Liver (tissue), 9 donors: ENCODE data around the gene DAND5. TPM values are rescaled to one million over a fixed set of nuclear protein-coding genes. Genes with fewer than 3 reads are reported as not detected.

Experiments
- DNase-seq: peaks from one replicate; pipeline ENCODE4 v3.0.0-alpha.2; 2017; ENCODE audit warnings: low spot score
- H3K27ac ChIP-seq, 2 donors: one replicate each; pipeline ENCODE4 v1.7.0; 2013; ENCODE audit warnings: inconsistent platforms in 2 of 2, low read length in 2 of 2, control low read depth in 1 of 2, low read depth in 1 of 2, mild to moderate bottlenecking in 1 of 2
- H3K27me3 ChIP-seq, 4 donors: one replicate each; pipeline versions ENCODE4 v1.6.1 to v1.7.0; 2013; ENCODE audit warnings: low read length in 3 of 4, inconsistent platforms in 1 of 4, mild to moderate bottlenecking in 1 of 4, moderate library complexity in 1 of 4; ENCODE audit not compliant: control insufficient read depth in 4 of 4, insufficient read depth in 4 of 4
- H3K36me3 ChIP-seq, 4 donors: one replicate each; pipeline versions ENCODE4 v1.6.1 to v1.7.0; 2013; ENCODE audit warnings: low read length in 3 of 4, mild to moderate bottlenecking in 3 of 4, low read depth in 1 of 4, moderate library complexity in 1 of 4; ENCODE audit not compliant: control insufficient read depth in 4 of 4, insufficient read depth in 3 of 4
- H3K4me1 ChIP-seq, 4 donors: one replicate each; pipeline versions ENCODE4 v1.6.1 to v1.7.0; 2013; ENCODE audit warnings: low read length in 3 of 4, mild to moderate bottlenecking in 3 of 4, moderate library complexity in 1 of 4; ENCODE audit not compliant: control insufficient read depth in 4 of 4, insufficient read depth in 4 of 4
- H3K4me3 ChIP-seq, 3 donors: one replicate each; pipeline versions ENCODE4 v1.6.1 to v1.7.0; 2013; ENCODE audit warnings: low read length in 3 of 3, control low read depth in 1 of 3, low read depth in 1 of 3, mild to moderate bottlenecking in 1 of 3
- H3K9ac ChIP-seq, 2 donors: one replicate each; pipeline ENCODE4 v1.7.0; 2013; ENCODE audit warnings: low read length in 2 of 2, mild to moderate bottlenecking in 2 of 2, moderate library complexity in 2 of 2, control low read depth in 1 of 2, low read depth in 1 of 2
- H3K9me3 ChIP-seq, 4 donors: one replicate each; pipeline versions ENCODE4 v1.6.1 to v1.7.0; 2013; ENCODE audit warnings: low read length in 3 of 4; ENCODE audit not compliant: control insufficient read depth in 4 of 4
- EGR1 ChIP-seq, 2 donors: IDR thresholded peaks; 2 replicates each; pipeline ENCODE4 v1.6.1; 2016 to 2018; ENCODE audit warnings: antibody characterized with exemption in 2 of 2, low read depth in 2 of 2
- FOXA1 ChIP-seq: IDR thresholded peaks from 2 replicates; pipeline ENCODE4 v1.6.1; 2016; ENCODE audit warnings: antibody characterized with exemption
- FOXA2 ChIP-seq: IDR thresholded peaks from 2 replicates; pipeline ENCODE4 v1.6.1; 2016; ENCODE audit warnings: antibody characterized with exemption
- GABPA ChIP-seq, 2 donors: IDR thresholded peaks in 1 of 2; conservative IDR thresholded peaks in 1 of 2; 2 replicates each; pipeline ENCODE4 v1.6.1; 2016; ENCODE audit warnings: antibody characterized with exemption in 2 of 2, mild to moderate bottlenecking in 1 of 2, moderate library complexity in 1 of 2
- HNF4A ChIP-seq, 2 donors: conservative IDR thresholded peaks; 2 replicates each; pipeline ENCODE4 v1.6.1; 2016; ENCODE audit warnings: antibody characterized with exemption in 2 of 2, mild to moderate bottlenecking in 2 of 2
- HNF4G ChIP-seq: IDR thresholded peaks from 2 replicates; pipeline ENCODE4 v1.6.1; 2016; ENCODE audit warnings: antibody characterized with exemption
- JUND ChIP-seq, 2 donors: IDR thresholded peaks; 2 replicates each; pipeline ENCODE4 v1.6.1; 2016; ENCODE audit warnings: antibody characterized with exemption in 2 of 2
- NR2F2 ChIP-seq: IDR thresholded peaks from 2 replicates; pipeline ENCODE4 v1.6.1; 2016; ENCODE audit warnings: antibody characterized with exemption
- RAD21 ChIP-seq, 2 donors: IDR thresholded peaks; 2 replicates each; pipeline ENCODE4 v1.6.1; 2016; ENCODE audit warnings: antibody characterized with exemption in 2 of 2, mild to moderate bottlenecking in 2 of 2
- RXRA ChIP-seq, 2 donors: IDR thresholded peaks; 2 replicates each; pipeline ENCODE4 v1.6.1; 2017 to 2018; ENCODE audit warnings: antibody characterized with exemption in 2 of 2, mild to moderate bottlenecking in 1 of 2
- SP1 ChIP-seq: IDR thresholded peaks from 2 replicates; pipeline ENCODE4 v1.6.1; 2018; ENCODE audit warnings: antibody characterized with exemption, mild to moderate bottlenecking
- TAF1 ChIP-seq: conservative IDR thresholded peaks from 2 replicates; pipeline ENCODE4 v1.6.1; 2016; ENCODE audit warnings: antibody characterized with exemption, mild to moderate bottlenecking
- YY1 ChIP-seq: IDR thresholded peaks from 2 replicates; pipeline ENCODE4 v1.6.1; 2016; ENCODE audit warnings: antibody characterized with exemption, mild to moderate bottlenecking
- WGBS: extraction: QIAGEN DNeasy Blood & Tissue Kit; methylation state at CpG from one replicate; pipeline ENCODE4 v1.1.7; 2013; 5-methylcytosine and 5-hydroxymethylcytosine counted together
- polyA plus RNA-seq, 2 donors: library from polyadenylated mRNA; stranded (reverse) in 1 of 2; unstranded in 1 of 2; fragments of 200-250 nt in 1 of 2; fragments of >200 nt in 1 of 2; fragmentation: Nextera tagmentation in 1 of 2; extraction: Ambion mirVana in 1 of 2; gene quantifications; one replicate each; pipeline versions ENCODE4 v1.2.1 to v1.2.3, GENCODE V29; 2013 to 2015
- total RNA-seq, 2 donors: library from RNA; depleted of rRNA; stranded (reverse); fragments of >200 nt; gene quantifications; one replicate each; pipeline ENCODE4 v1.2.3, GENCODE V29; 2014
- TF ChIP-seq, protein P1 (sequence below): IDR thresholded peaks from 2 replicates; pipeline ENCODE4 v1.6.1; 2016; ENCODE audit warnings: antibody characterized with exemption
- TF ChIP-seq, protein P2 (sequence below): fragments of 150-350 bp; IDR thresholded peaks from 2 replicates; pipeline ENCODE4 v1.5.1; 2017; ENCODE audit warnings: improper control_type of control experiment, low read depth, low read length; ENCODE audit not compliant: missing input control
- TF ChIP-seq, protein P3 (sequence below): IDR thresholded peaks from 2 replicates; pipeline ENCODE4 v1.6.1; 2016; ENCODE audit warnings: antibody characterized with exemption
- TF ChIP-seq, protein P4 (sequence below): IDR thresholded peaks from 2 replicates; pipeline ENCODE4 v1.6.1; 2016; ENCODE audit warnings: antibody characterized with exemption
- TF ChIP-seq, protein P5 (sequence below): IDR thresholded peaks from 2 replicates; pipeline ENCODE4 v1.6.1; 2016; ENCODE audit warnings: antibody characterized with exemption, mild to moderate bottlenecking
- donor health status: healthy.
- donor health status: healthy.
- donor health status: healthy.
- donor health status: healthy.
- donor health status: healthy.

DAND5 gene
- total and polyA plus RNA-seq, 4 donors: 0.23 TPM; not detected in 3

DNA sequence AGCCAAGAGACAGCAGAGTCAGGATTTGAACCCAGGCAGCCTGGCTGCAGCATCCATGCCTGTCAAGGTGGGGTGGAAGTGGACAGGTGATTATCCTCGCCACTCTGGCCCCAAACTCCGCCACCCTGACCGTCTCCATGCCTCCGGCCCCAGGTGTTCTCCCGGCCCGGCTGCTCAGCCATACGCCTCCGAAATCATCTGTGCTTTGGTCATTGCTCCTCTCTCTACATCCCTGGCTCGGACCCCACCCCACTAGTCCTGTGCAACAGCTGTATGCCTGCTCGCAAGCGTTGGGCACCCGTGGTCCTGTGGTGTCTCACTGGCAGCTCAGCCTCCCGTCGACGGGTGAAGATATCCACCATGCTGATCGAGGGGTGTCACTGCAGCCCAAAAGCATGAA, 3.9 kb downstream of the DAND5 start:
- 89% methylated on average over 16 of the region's 16 CpGs for WGBS
- DNase-seq: no peak
- TF ChIP-seq NR2F2 (no peak), EGR1 (IDR thresholded peaks at IDR 0.05; ENCODE audit: low read depth in 2 of 2) (no peak), JUND (IDR thresholded peaks at IDR 0.05) (no peak), YY1 (no peak), TAF1 (no peak), SP1 (no peak), GABPA (IDR thresholded peaks at IDR 0.05 in 1 of 2, conservative IDR thresholded peaks at IDR 0.05 in 1 of 2) (no peak), HNF4G (no peak), RAD21 (IDR thresholded peaks at IDR 0.05) (no peak), FOXA2 (no peak), RXRA (IDR thresholded peaks at IDR 0.05) (no peak), HNF4A (conservative IDR thresholded peaks at IDR 0.05) (no peak), FOXA1 (no peak)
- TF ChIP-seq, protein P1, sequence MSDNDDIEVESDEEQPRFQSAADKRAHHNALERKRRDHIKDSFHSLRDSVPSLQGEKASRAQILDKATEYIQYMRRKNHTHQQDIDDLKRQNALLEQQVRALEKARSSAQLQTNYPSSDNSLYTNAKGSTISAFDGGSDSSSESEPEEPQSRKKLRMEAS: no peak
- TF ChIP-seq, protein P2, sequence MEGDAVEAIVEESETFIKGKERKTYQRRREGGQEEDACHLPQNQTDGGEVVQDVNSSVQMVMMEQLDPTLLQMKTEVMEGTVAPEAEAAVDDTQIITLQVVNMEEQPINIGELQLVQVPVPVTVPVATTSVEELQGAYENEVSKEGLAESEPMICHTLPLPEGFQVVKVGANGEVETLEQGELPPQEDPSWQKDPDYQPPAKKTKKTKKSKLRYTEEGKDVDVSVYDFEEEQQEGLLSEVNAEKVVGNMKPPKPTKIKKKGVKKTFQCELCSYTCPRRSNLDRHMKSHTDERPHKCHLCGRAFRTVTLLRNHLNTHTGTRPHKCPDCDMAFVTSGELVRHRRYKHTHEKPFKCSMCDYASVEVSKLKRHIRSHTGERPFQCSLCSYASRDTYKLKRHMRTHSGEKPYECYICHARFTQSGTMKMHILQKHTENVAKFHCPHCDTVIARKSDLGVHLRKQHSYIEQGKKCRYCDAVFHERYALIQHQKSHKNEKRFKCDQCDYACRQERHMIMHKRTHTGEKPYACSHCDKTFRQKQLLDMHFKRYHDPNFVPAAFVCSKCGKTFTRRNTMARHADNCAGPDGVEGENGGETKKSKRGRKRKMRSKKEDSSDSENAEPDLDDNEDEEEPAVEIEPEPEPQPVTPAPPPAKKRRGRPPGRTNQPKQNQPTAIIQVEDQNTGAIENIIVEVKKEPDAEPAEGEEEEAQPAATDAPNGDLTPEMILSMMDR: no peak
- TF ChIP-seq, protein P3, sequence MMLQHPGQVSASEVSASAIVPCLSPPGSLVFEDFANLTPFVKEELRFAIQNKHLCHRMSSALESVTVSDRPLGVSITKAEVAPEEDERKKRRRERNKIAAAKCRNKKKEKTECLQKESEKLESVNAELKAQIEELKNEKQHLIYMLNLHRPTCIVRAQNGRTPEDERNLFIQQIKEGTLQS: no peak
- TF ChIP-seq, protein P4, sequence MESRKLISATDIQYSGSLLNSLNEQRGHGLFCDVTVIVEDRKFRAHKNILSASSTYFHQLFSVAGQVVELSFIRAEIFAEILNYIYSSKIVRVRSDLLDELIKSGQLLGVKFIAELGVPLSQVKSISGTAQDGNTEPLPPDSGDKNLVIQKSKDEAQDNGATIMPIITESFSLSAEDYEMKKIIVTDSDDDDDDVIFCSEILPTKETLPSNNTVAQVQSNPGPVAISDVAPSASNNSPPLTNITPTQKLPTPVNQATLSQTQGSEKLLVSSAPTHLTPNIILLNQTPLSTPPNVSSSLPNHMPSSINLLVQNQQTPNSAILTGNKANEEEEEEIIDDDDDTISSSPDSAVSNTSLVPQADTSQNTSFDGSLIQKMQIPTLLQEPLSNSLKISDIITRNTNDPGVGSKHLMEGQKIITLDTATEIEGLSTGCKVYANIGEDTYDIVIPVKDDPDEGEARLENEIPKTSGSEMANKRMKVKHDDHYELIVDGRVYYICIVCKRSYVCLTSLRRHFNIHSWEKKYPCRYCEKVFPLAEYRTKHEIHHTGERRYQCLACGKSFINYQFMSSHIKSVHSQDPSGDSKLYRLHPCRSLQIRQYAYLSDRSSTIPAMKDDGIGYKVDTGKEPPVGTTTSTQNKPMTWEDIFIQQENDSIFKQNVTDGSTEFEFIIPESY: no peak
- TF ChIP-seq, protein P5, sequence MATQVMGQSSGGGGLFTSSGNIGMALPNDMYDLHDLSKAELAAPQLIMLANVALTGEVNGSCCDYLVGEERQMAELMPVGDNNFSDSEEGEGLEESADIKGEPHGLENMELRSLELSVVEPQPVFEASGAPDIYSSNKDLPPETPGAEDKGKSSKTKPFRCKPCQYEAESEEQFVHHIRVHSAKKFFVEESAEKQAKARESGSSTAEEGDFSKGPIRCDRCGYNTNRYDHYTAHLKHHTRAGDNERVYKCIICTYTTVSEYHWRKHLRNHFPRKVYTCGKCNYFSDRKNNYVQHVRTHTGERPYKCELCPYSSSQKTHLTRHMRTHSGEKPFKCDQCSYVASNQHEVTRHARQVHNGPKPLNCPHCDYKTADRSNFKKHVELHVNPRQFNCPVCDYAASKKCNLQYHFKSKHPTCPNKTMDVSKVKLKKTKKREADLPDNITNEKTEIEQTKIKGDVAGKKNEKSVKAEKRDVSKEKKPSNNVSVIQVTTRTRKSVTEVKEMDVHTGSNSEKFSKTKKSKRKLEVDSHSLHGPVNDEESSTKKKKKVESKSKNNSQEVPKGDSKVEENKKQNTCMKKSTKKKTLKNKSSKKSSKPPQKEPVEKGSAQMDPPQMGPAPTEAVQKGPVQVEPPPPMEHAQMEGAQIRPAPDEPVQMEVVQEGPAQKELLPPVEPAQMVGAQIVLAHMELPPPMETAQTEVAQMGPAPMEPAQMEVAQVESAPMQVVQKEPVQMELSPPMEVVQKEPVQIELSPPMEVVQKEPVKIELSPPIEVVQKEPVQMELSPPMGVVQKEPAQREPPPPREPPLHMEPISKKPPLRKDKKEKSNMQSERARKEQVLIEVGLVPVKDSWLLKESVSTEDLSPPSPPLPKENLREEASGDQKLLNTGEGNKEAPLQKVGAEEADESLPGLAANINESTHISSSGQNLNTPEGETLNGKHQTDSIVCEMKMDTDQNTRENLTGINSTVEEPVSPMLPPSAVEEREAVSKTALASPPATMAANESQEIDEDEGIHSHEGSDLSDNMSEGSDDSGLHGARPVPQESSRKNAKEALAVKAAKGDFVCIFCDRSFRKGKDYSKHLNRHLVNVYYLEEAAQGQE: no peak

More for the DNA sequence above, 3.9 kb downstream of the DAND5 start:
- no peak overlapping the region for H3K9ac ChIP-seq
- H3K36me3 ChIP-seq: no peaks in the 10 kb centered on the region
- no peaks in the 10 kb centered on the region for H3K9me3 ChIP-seq
- no peak overlapping the region for H3K27ac ChIP-seq
- H3K4me3 ChIP-seq: no peak overlapping the region
- no peaks in the 10 kb centered on the region for H3K27me3 ChIP-seq
- H3K4me1 ChIP-seq: peaks cover 0 to 7% (median 4%) of the 10 kb centered on the region in 4 donors
